Activated naive CD8-positive, alpha-beta T cell treated with anti-CD3 and anti-CD28 coated beads, Interleukin-2, amount 50 U/mL, for 24 hours (primary cell): ENCODE data around the gene PLPP7.
"Not testable (repeated sequence)": the region's sequence is repeated elsewhere in the genome, so short reads cannot be mapped to it uniquely, and the experiment has no call there.

Experiments used
- ATAC-seq: fragments of 150-1000 bp; cut with Tn5 transposase; one replicate; pipeline ENCODE4 v1.10.0; 2021
- DNase-seq: peaks from one replicate; pipeline ENCODE4 v3.0.0; 2021
- H3K27ac Mint-ChIP-seq: one replicate; pipeline ENCODE4 v1.8.0; 2021; ENCODE audit warnings: mild to moderate bottlenecking, mixed read lengths
- H3K27me3 Mint-ChIP-seq: one replicate; pipeline ENCODE4 v1.8.0; 2021; ENCODE audit warnings: mixed read lengths
- H3K36me3 Mint-ChIP-seq: one replicate; pipeline ENCODE4 v1.8.0; 2021; ENCODE audit warnings: low read depth, mixed read lengths
- H3K4me1 Mint-ChIP-seq: one replicate; pipeline ENCODE4 v1.8.0; 2021; ENCODE audit warnings: mixed read lengths
- H3K4me3 Mint-ChIP-seq: one replicate; pipeline ENCODE4 v1.8.0; 2021; ENCODE audit warnings: mild to moderate bottlenecking, moderate library complexity, mixed read lengths
- H3K9me3 Mint-ChIP-seq: one replicate; pipeline ENCODE4 v1.8.0; 2021; ENCODE audit warnings: mixed read lengths

The PLPP7 gene

DNA sequence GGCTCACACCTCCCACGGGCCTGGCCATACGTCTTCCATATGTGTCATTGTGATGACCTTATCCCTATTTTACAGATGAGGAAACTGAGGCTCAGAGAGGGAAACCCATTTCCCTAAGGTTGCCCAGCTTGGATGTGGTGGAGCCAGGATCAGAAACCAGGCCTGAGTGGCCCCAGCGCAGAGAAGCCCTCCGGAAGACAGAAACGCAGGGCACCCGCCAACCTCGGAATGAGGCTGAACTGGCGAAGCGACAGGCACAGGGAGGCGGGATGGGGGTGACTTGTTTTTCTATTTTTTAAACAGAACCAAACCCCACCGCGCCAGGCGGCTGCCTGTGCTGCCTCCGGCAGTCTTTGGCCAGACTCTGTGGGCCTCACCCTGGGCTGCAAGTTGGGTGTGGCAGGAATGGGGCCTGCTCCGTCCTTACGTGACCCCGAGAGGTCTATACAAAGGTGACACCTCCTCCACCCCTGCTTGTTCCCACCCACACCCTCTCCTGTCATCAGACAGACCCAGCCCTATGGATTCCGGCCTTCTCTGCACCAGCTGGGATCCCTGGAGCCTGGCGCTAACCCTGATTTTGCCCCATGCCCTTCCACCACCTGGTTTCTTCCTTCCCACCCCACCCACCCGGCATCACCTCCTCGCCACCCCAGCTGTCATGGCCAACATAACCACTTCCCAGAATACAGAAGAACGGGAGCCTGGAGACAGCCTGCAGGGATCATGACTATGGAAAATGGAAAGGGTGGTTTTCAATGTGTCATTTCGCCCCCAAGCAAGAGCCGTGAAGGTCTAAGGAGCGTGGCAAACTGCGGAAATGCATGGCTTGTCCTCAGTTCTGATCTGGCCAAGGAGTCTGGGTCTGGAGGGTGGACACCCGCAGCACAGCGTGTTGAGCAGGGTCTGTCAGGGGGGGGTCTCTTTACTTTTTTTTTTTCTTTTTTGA, 23.6 kb downstream of the PLPP7 start:
- H3K9me3 Mint-ChIP-seq = no peaks in the 10 kb centered on the region
- peaks cover 9% of the 10 kb centered on the region for H3K4me1 Mint-ChIP-seq
- H3K4me3 Mint-ChIP-seq = no peak overlapping the region
- no peaks in the 10 kb centered on the region for H3K36me3 Mint-ChIP-seq
- ATAC-seq (no peak), DNase-seq (no peak)
- H3K27ac Mint-ChIP-seq = no peak overlapping the region
- no peaks in the 10 kb centered on the region for H3K27me3 Mint-ChIP-seq

DNA sequence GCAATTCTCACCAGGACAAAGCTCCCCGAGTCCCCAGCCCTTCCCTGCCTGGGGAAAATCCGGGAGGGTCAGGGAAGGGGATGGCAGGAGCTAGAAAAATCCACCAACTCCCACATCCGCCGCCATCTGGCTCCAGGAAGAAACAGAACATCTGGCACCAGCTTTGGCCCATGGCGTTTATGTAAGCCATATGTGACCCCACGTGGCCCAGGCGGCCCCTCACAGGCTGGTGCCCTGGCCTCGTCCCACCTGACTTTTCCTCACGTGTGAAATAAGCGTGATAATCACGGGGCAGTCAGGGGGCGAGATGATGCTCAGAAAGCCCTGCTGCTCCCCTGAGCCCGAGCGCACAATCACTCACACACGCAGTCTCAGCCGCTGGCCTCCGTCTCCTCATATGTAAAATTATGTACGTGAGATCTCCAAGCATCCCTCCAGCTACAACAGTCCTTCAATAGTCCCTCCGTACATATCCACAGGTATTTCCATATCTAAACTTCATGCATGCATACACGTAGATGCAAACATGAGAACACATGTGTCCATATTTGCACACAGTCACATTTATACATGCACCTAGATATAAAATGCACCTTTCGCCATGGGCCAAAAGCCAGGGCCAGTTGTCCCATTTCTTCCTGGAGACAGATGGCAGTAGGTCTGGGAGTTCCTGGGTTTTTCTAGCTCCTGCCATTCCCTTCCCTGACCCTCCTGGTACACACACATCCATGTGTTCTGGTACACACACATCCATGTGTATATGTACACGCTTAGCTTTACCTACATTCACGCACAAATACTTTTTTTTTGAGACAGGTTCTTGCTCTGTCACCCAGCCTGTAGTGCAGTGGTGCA, 28.9 kb downstream of the PLPP7 start:
- no peaks in the 10 kb centered on the region for H3K27me3 Mint-ChIP-seq
- no peaks in the 10 kb centered on the region for H3K4me1 Mint-ChIP-seq
- DNase-seq = no peak
- no peaks in the 10 kb centered on the region for H3K9me3 Mint-ChIP-seq
- no peak overlapping the region for H3K27ac Mint-ChIP-seq
- H3K36me3 Mint-ChIP-seq = no peaks in the 10 kb centered on the region
- ATAC-seq = no peak
- H3K4me3 Mint-ChIP-seq = no peak overlapping the region

DNA sequence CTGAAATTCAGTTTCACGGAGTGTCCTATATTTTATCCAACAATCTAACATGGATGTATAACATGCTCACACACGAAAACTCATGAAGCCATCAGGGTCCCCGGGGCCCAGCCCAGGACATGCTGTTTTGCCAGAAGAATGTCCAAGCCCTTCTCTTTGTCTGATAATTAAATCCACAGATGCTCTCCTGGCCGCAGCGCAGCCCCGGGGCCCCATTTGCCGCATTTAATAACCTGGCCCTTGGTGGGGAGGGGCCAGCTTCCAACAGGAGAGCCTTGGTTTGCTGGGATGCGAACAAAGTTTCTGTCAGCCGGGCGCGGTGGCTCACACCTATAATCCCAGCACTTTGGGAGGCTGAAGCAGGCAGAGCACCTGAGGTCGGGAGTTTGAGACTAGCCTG, 30.0 kb downstream of the PLPP7 start:
- no peaks in the 10 kb centered on the region for H3K36me3 Mint-ChIP-seq
- H3K27ac Mint-ChIP-seq = no peak overlapping the region
- H3K27me3 Mint-ChIP-seq = no peaks in the 10 kb centered on the region
- no peaks in the 10 kb centered on the region for H3K9me3 Mint-ChIP-seq
- no peaks in the 10 kb centered on the region for H3K4me1 Mint-ChIP-seq
- ATAC-seq (no peak), DNase-seq (no peak)
- H3K4me3 Mint-ChIP-seq = no peak overlapping the region

- H3K27ac Mint-ChIP-seq = no peak overlapping the region
- H3K27me3 Mint-ChIP-seq = no peaks in the 10 kb centered on the region
- no peaks in the 10 kb centered on the region for H3K9me3 Mint-ChIP-seq
- no peak for ATAC-seq
- no peak for DNase-seq
- H3K36me3 Mint-ChIP-seq = no peaks in the 10 kb centered on the region
- H3K4me3 Mint-ChIP-seq = no peak overlapping the region
- no peaks in the 10 kb centered on the region for H3K4me1 Mint-ChIP-seq
These were observed 30.6 kb downstream of the PLPP7 start for GRCh38 chr9:131320031-131320685.

DNA sequence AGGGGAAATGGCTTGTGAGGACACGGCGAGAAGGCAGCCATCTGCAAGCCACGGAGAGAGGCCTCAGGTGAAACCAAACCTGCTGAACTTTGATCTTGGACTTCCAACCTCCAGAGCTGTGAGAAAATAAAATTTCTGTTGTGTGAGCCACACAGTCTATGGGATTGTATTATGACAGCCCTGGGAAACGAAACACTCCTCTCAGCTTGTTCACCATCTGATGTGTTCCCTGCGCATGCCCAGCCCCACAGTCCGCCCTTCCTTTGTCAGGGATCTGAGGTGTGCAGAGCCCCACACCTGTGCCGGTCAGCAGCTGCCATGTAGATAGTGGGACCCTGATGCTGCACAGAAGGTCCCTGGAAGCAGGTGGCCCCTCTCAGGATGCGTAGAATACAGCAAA, 34.1 kb downstream of the PLPP7 start:
- no peaks in the 10 kb centered on the region for H3K9me3 Mint-ChIP-seq
- no peak overlapping the region for H3K4me3 Mint-ChIP-seq
- ATAC-seq = no peak
- H3K4me1 Mint-ChIP-seq = no peaks in the 10 kb centered on the region
- H3K36me3 Mint-ChIP-seq = no peaks in the 10 kb centered on the region
- no peaks in the 10 kb centered on the region for H3K27me3 Mint-ChIP-seq
- H3K27ac Mint-ChIP-seq = no peak overlapping the region
- DNase-seq = no peak

DNA sequence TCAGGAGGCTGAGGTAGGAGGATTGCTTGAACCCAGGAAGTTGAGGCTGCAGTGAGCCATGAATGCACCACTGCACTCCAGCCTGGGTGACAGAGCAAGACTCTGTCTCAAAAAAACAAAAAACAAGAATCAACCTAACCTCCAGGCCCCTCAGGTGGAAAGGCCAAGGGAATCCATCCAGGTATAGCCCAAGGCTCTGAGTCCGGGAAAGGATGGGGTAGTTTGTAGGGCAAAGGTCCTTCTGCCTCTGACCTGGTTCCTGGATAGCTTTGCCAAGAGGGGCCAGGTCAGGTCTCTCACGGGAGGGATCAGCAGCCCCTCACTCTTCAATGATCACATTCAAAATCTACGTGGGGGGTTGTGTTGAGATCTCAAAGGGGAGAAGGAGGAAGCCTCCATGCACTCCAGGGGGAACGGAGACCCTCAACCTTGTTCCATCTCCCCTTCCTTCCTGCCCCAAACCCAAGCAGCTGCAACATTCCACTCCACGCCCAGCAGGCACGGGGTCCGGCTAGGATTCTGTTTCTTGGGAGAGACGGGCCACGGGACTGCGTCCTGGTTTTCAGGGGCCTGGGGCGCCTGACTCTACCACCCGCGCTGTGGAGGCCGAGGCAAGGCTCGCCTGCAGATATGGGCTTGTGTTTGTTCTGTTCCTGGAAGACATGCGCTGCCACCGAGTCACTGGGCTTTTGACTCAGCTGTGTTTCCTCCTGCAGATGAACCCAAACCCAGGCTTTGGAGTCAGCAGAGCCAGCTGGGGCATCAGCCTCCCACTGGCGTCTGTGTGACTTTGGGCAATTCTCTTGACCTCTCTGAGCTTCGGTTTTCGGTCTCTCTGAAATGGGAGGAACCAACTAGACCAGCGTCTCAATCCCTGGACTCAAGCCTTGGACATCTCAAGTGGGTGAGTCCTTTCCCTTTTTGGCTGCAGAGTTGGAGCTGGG, 35.5 kb downstream of the PLPP7 start:
- no peak overlapping the region for H3K4me3 Mint-ChIP-seq
- H3K4me1 Mint-ChIP-seq = no peaks in the 10 kb centered on the region
- DNase-seq (no peak), ATAC-seq (no peak)
- H3K27me3 Mint-ChIP-seq = no peaks in the 10 kb centered on the region
- H3K36me3 Mint-ChIP-seq = no peaks in the 10 kb centered on the region
- no peaks in the 10 kb centered on the region for H3K9me3 Mint-ChIP-seq
- no peak overlapping the region for H3K27ac Mint-ChIP-seq

GRCh38 chr9:131329241-131329641, 39.7 kb downstream of the PLPP7 start:
- Mint-ChIP-seq H3K9me3 (no peaks in the 10 kb centered on the region), H3K27ac (no peak overlapping the region), H3K4me1 (no peaks in the 10 kb centered on the region), H3K4me3 (no peak overlapping the region), H3K36me3 (no peaks in the 10 kb centered on the region), H3K27me3 (no peaks in the 10 kb centered on the region)
- ATAC-seq (no peak), DNase-seq (no peak)

GRCh38 chr9:131330814-131331600, 41.5 kb downstream of the PLPP7 start:
- Mint-ChIP-seq H3K27me3 (no peaks in the 10 kb centered on the region), H3K27ac (no peak overlapping the region), H3K4me1 (peaks cover under 1% of the 10 kb centered on the region), H3K36me3 (no peaks in the 10 kb centered on the region), H3K9me3 (no peaks in the 10 kb centered on the region), H3K4me3 (no peak overlapping the region)
- DNase-seq (no peak), ATAC-seq (no peak)

GRCh38 chr9:131331996-131332395, 42.5 kb downstream of the PLPP7 start:
- not testable (repeated sequence) for H3K4me3 Mint-ChIP-seq, H3K4me1 Mint-ChIP-seq, H3K27ac Mint-ChIP-seq, H3K36me3 Mint-ChIP-seq, H3K9me3 Mint-ChIP-seq, ATAC-seq, DNase-seq, H3K27me3 Mint-ChIP-seq

- Mint-ChIP-seq H3K4me1 (peaks cover 3% of the 10 kb centered on the region), H3K27me3 (no peaks in the 10 kb centered on the region), H3K27ac (no peak overlapping the region), H3K9me3 (no peaks in the 10 kb centered on the region), H3K4me3 (no peak overlapping the region), H3K36me3 (no peaks in the 10 kb centered on the region)
- DNase-seq = no peak
- ATAC-seq = no peak
These were observed 44.5 kb downstream of the PLPP7 start for GRCh38 chr9:131333771-131334628.

DNA sequence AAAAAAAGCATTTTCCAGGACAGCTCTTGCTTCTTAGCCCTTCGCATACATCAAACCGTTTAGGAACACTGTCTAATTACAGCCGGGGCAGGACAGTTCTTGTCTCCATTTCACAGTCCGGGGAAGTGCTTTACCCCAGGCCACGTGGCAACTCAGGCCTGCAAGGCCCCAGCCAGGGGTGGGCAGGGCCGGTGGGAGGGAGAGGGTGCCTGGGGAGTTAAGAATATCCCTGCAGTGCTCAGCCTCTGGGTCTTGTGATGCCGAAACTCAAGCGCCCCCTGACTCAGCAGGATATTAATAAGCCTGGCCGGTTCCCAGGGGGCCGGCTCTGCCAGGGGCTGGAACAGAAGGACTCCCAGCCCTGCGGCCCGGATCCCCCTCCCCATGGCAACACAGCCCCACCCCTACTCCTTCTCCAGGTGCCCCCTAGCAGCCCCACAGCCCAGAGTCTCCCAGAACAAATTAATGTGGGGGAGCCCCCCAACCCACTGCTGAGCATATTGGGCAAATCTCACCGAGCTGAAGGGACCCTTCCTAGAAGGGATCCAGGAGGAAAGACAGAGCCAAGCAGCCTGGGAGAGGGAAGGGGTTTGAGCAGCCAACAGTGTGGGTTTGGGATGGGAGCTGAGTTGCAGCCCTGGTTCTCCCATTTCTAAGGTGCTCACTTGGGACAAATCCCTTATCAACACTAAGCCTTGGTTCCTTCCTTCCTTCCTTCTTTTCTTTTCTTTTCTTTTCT, 45.3 kb downstream of the PLPP7 start:
- no peaks in the 10 kb centered on the region for H3K9me3 Mint-ChIP-seq
- H3K4me1 Mint-ChIP-seq = peaks cover 3% of the 10 kb centered on the region
- ATAC-seq (no peak), DNase-seq (no peak)
- no peaks in the 10 kb centered on the region for H3K36me3 Mint-ChIP-seq
- no peak overlapping the region for H3K4me3 Mint-ChIP-seq
- no peaks in the 10 kb centered on the region for H3K27me3 Mint-ChIP-seq
- H3K27ac Mint-ChIP-seq = no peak overlapping the region

DNA sequence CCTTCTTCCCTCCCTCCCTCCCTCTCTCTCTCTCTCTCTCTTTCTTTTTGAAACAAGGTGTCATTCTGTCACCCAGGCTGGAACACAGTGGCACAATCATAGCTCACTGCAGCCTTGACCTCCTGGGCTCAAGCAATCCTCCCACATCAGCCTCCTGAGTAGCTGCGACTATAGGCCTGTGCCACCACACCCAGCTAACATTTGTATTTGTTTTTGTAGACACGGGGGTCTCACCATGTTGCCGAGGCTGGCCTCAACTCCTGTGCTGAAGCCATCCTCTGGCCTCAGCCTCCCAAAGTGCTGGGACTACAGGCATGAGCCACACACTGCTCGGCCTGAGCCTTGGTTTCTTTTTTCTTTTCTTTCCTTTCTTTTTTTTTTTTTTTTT, 45.8 kb downstream of the PLPP7 start:
- Mint-ChIP-seq H3K27me3 (no peaks in the 10 kb centered on the region), H3K36me3 (no peaks in the 10 kb centered on the region), H3K27ac (no peak overlapping the region), H3K4me3 (no peak overlapping the region), H3K9me3 (no peaks in the 10 kb centered on the region), H3K4me1 (peaks cover 3% of the 10 kb centered on the region)
- DNase-seq = no peak
- no peak for ATAC-seq
